Right lobe of liver (tissue), 4 donors: ENCODE data around the gene GALNT1.

Source experiments
- CTCF ChIP-seq, 4 donors: fragments of 200-600 bp in 3 of 4; fragments of 450-650 bp in 1 of 4; IDR thresholded peaks; one replicate each; pipeline versions ENCODE4 v1.5.1 to v1.8.0; 2016 to 2022; ENCODE audit warnings: antibody characterized with exemption in 4 of 4, mild to moderate bottlenecking in 2 of 4
- POLR2A ChIP-seq: fragments of 450-650 bp; IDR thresholded peaks from one replicate; pipeline ENCODE4 v1.6.1; 2017; ENCODE audit warnings: antibody characterized with exemption, mild to moderate bottlenecking
- donor health status: DM: no; HTN: no; CAD: no.
- donor health status: DM: no; HTN: no; CAD: no.
- donor health status: DM: no; HTN: yes; CAD: no.

- TF ChIP-seq CTCF (IDR thresholded peaks at IDR 0.05) (no peak), POLR2A (no peak)
Observed at GRCh38 chr18:35750929-35751328, 169.4 kb downstream of the GALNT1 start.
